Ishikawa (cell line): ENCODE data around the gene CHST12.

ENCODE experiments used
- CREB1 ChIP-seq: IDR thresholded peaks from 2 replicates; pipeline ENCODE4 v1.6.1; 2012; ENCODE audit warnings: low read depth
- EGR1 ChIP-seq: IDR thresholded peaks from 2 replicates; pipeline ENCODE4 v1.6.1; 2012
- EP300 ChIP-seq: IDR thresholded peaks from 2 replicates; pipeline ENCODE4 v1.6.1; 2012; ENCODE audit warnings: borderline replicate concordance
- FOXM1 ChIP-seq: IDR thresholded peaks from 2 replicates; pipeline ENCODE4 v1.6.1; 2012; ENCODE audit warnings: low read depth, borderline replicate concordance
- MAX ChIP-seq: IDR thresholded peaks from 2 replicates; pipeline ENCODE4 v1.6.1; 2012
- RAD21 ChIP-seq: IDR thresholded peaks from 2 replicates; pipeline ENCODE4 v1.6.1; 2012; ENCODE audit warnings: low read depth
- YY1 ChIP-seq: IDR thresholded peaks from 2 replicates; pipeline ENCODE4 v1.6.1; 2012; ENCODE audit warnings: low read depth
- TF ChIP-seq, protein P1 (sequence below): IDR thresholded peaks from 2 replicates; pipeline ENCODE4 v1.6.1; 2012; ENCODE audit warnings: low read depth, mild to moderate bottlenecking

DNA sequence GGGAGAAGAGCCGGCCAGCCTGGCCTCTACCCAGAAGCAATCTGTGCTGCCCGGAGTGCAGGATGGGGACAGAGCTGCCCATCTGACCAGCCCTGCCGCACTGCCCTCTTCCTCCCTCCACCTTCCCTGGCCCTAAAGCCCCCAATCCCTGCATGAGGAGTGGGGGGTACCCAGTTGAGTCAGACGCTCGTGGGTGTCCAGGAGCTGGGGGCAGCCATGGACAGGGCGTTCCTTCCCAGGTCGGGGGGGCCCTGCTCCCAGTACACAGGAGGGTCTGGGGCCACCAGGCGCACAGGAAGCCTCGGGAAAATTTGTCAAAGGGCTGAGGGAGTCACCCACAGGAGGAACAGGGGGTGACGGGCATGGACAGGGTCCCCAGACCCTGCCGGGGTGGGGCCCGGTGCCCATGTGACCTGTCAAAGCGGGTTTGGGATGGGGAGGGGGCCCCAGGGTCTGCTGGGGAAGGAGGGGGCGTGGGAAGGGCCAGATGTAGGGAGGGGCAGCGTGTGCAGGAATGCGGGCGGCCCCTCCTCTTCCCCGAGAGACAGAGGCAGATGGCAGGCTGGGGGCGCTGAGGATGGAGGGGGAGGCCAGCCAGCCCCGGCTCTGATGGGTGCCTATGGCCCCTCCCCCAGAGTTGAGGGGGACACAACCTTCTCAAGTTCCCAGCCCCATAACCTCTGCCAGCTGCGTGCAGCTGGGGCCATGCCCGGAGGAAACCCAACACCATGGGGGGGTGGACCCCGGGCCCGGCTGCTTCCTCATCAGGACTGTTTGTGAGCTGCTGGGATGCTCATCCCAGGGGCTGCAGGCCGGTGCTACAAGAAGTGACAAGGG lies 94.3 kb downstream of the CHST12 start:
- TF ChIP-seq FOXM1: no peak
- TF ChIP-seq MAX: no peak
- no peak for TF ChIP-seq YY1
- TF ChIP-seq EP300: no peak
- TF ChIP-seq, protein P1, sequence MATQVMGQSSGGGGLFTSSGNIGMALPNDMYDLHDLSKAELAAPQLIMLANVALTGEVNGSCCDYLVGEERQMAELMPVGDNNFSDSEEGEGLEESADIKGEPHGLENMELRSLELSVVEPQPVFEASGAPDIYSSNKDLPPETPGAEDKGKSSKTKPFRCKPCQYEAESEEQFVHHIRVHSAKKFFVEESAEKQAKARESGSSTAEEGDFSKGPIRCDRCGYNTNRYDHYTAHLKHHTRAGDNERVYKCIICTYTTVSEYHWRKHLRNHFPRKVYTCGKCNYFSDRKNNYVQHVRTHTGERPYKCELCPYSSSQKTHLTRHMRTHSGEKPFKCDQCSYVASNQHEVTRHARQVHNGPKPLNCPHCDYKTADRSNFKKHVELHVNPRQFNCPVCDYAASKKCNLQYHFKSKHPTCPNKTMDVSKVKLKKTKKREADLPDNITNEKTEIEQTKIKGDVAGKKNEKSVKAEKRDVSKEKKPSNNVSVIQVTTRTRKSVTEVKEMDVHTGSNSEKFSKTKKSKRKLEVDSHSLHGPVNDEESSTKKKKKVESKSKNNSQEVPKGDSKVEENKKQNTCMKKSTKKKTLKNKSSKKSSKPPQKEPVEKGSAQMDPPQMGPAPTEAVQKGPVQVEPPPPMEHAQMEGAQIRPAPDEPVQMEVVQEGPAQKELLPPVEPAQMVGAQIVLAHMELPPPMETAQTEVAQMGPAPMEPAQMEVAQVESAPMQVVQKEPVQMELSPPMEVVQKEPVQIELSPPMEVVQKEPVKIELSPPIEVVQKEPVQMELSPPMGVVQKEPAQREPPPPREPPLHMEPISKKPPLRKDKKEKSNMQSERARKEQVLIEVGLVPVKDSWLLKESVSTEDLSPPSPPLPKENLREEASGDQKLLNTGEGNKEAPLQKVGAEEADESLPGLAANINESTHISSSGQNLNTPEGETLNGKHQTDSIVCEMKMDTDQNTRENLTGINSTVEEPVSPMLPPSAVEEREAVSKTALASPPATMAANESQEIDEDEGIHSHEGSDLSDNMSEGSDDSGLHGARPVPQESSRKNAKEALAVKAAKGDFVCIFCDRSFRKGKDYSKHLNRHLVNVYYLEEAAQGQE: no peak
- TF ChIP-seq RAD21: no peak
- no peak for TF ChIP-seq CREB1
- no peak for TF ChIP-seq EGR1
